ENCODE data around the gene DLGAP1. TPM values are rescaled to one million over a fixed set of nuclear protein-coding genes. Genes with fewer than 3 reads are reported as not detected.

The DLGAP1 gene
- total and polyA plus RNA-seq, 2 experiments from 2014 or later = 0.13 to 0.22 TPM

- no peak overlapping the region for H3K9ac ChIP-seq
- in situ Hi-C loops (cut with MboI) = no loop called here
- no peak overlapping the region for H3K4me2 ChIP-seq (ENCODE audit: unreplicated experiment)
- H2AFZ ChIP-seq = no peak overlapping the region
- H3F3A ChIP-seq (ENCODE audit: insufficient read depth) = no peaks in the 10 kb centered on the region
- H3K36me3 ChIP-seq (ENCODE audit: low read depth) = no peaks in the 10 kb centered on the region
- no peak overlapping the region for H3K27ac ChIP-seq
- no peaks in the 10 kb centered on the region for H4K20me1 ChIP-seq (ENCODE audit: insufficient read depth)
- H3K79me2 ChIP-seq (ENCODE audit: insufficient read depth) = no peaks in the 10 kb centered on the region
- no peaks in the 10 kb centered on the region for H3K4me1 ChIP-seq (ENCODE audit: insufficient read depth)
- H3K9me2 ChIP-seq (ENCODE audit: insufficient read depth) = no peaks in the 10 kb centered on the region
- TF ChIP-seq EZH2 (IDR thresholded peaks at IDR 0.05; ENCODE audit: insufficient read depth, poor library complexity, severe bottlenecking) (no peak), EZH2phosphoT487 (IDR thresholded peaks at IDR 0.05; ENCODE audit: insufficient read depth, low read depth) (no peak)
- H3K27me3 ChIP-seq (replicated peaks; ENCODE audit: insufficient read depth) = no peaks in the 10 kb centered on the region; the same call in 1 of the 2 replicates
- H3K4me3 ChIP-seq = no peak overlapping the region
- peak; percentile 66 for DNase-seq
- H3K9me3 ChIP-seq (ENCODE audit: low read depth) = no peaks in the 10 kb centered on the region
Observed at GRCh38 chr18:4125224-4125623, 329.9 kb downstream of the DLGAP1 start.

DNA sequence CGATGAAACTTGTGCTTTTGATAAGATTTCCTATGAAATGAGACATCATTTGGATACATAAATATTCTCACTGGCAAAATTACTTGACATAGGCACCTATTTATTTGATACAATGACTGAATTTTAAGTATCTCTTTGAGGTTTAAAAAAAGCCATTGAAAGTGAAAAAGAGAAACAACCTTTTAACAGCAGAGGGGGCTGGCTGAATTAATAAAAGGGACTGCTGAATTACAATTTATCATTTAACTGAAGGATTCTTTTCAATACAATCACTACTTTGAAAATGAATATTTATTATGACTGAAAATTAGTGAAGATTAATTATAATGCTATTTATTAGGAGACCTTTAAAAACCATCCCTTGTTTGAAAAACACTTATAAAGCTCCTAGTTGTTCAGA lies 335.3 kb downstream of the DLGAP1 start:
- H3K27ac ChIP-seq = no peak overlapping the region
- H3K9me3 ChIP-seq (ENCODE audit: low read depth) = no peaks in the 10 kb centered on the region
- no peaks in the 10 kb centered on the region for H3K9me2 ChIP-seq (ENCODE audit: insufficient read depth)
- 21 to 28% methylated on average over 1 of the region's 1 CpG for WGBS, 2 experiments (ENCODE audit: low coverage in 1 of 2, low lambda C conversion rate in 2 of 2, missing lambda C conversion rate in 2 of 2)
- in situ Hi-C loops (cut with MboI) = loop anchor here (10.0 kb wide), 1 partner anchor 935 kb away; no protein-coding TSS in a partner anchor
- H4K20me1 ChIP-seq (ENCODE audit: insufficient read depth) = no peaks in the 10 kb centered on the region
- no peak overlapping the region for H3K9ac ChIP-seq
- H3K27me3 ChIP-seq (replicated peaks; ENCODE audit: insufficient read depth) = no peaks in the 10 kb centered on the region
- no peak overlapping the region for H2AFZ ChIP-seq
- DNase-seq = no peak
- no peaks in the 10 kb centered on the region for H3K79me2 ChIP-seq (ENCODE audit: insufficient read depth)
- no peaks in the 10 kb centered on the region for H3K36me3 ChIP-seq (ENCODE audit: low read depth)
- no peaks in the 10 kb centered on the region for H3K4me1 ChIP-seq (ENCODE audit: insufficient read depth)
- no peaks in the 10 kb centered on the region for H3F3A ChIP-seq (ENCODE audit: insufficient read depth)
- TF ChIP-seq EZH2 (IDR thresholded peaks at IDR 0.05; ENCODE audit: insufficient read depth, poor library complexity, severe bottlenecking) = no peak
- TF ChIP-seq EZH2phosphoT487 (IDR thresholded peaks at IDR 0.05; ENCODE audit: insufficient read depth, low read depth) = no peak
- H3K4me2 ChIP-seq (ENCODE audit: unreplicated experiment) = no peak overlapping the region
- H3K4me3 ChIP-seq = no peak overlapping the region

DNA sequence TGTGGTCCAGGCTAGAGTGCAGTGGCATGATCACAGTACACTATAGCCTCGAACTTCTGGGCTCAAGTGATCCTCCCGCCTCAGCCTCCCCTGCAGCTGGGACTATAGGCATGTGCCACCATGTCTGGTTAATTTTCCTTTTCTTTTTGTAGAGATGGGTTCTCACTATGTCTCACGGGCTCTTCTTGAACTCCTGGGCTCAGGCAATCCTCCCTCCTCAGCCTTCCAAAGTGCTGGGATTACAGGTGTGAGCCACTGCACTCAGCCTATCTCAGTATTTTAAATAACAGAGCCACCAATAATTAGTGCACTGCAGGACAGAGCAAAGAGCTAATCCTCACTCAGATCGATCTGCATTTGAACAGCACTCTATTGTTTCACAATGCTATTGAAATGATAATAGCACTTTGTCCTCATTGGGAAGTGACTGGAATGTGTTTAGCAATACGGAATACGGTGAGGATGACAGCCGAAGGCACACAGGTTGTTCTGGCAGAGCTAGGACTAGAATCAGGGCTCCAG lies 335.9 kb downstream of the DLGAP1 start:
- H3K36me3 ChIP-seq (ENCODE audit: low read depth) = no peaks in the 10 kb centered on the region
- H3K9me2 ChIP-seq (ENCODE audit: insufficient read depth) = no peaks in the 10 kb centered on the region
- H4K20me1 ChIP-seq (ENCODE audit: insufficient read depth) = no peaks in the 10 kb centered on the region
- WGBS, 2 experiments (ENCODE audit: low coverage in 1 of 2, low lambda C conversion rate in 2 of 2, missing lambda C conversion rate in 2 of 2) = 13 to 22% methylated on average over 7 of the region's 7 CpGs
- TF ChIP-seq EZH2phosphoT487 (IDR thresholded peaks at IDR 0.05; ENCODE audit: insufficient read depth, low read depth) = no peak
- TF ChIP-seq EZH2 (IDR thresholded peaks at IDR 0.05; ENCODE audit: insufficient read depth, poor library complexity, severe bottlenecking) = no peak
- H3K9me3 ChIP-seq (ENCODE audit: low read depth) = no peaks in the 10 kb centered on the region
- no peaks in the 10 kb centered on the region for H3K4me1 ChIP-seq (ENCODE audit: insufficient read depth)
- DNase-seq = no peak
- no peak overlapping the region for H3K4me2 ChIP-seq (ENCODE audit: unreplicated experiment)
- no peak overlapping the region for H3K9ac ChIP-seq
- in situ Hi-C loops (cut with MboI) = loop anchor here (10.0 kb wide), 1 partner anchor 936 kb away; no protein-coding TSS in a partner anchor
- no peak overlapping the region for H2AFZ ChIP-seq
- no peak overlapping the region for H3K4me3 ChIP-seq
- no peaks in the 10 kb centered on the region for H3K27me3 ChIP-seq (replicated peaks; ENCODE audit: insufficient read depth)
- H3K27ac ChIP-seq = no peak overlapping the region
- H3K79me2 ChIP-seq (ENCODE audit: insufficient read depth) = no peaks in the 10 kb centered on the region
- H3F3A ChIP-seq (ENCODE audit: insufficient read depth) = no peaks in the 10 kb centered on the region

DNA sequence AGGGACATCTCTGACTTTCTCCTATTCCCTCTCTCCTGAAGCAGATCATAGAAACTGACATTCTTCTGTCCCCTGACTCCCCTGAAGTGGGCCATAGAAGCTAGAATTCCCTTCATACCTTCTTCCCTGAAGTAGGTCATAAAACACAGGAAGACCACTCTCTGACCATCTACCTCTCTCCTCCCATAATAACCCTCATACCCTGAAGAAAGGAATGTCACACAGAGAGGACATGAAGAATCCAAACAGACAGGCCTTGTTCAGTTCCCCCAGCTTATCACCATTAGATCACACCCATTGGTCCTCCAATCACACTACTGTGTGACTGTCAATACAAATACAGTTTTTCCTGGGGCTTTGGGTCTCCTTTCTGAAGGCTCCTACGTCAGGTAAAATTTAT lies 347.1 kb downstream of the DLGAP1 start:
- Histone ChIP-seq H2AFZ (no peak overlapping the region), H3K4me2 (ENCODE audit: unreplicated experiment) (no peak overlapping the region), H3K27ac (no peak overlapping the region), H3F3A (ENCODE audit: insufficient read depth) (no peaks in the 10 kb centered on the region), H3K9ac (no peak overlapping the region), H3K36me3 (ENCODE audit: low read depth) (no peaks in the 10 kb centered on the region), H3K79me2 (ENCODE audit: insufficient read depth) (no peaks in the 10 kb centered on the region), H3K4me1 (ENCODE audit: insufficient read depth) (no peaks in the 10 kb centered on the region; the same call in 1 of the 2 replicates), H3K9me2 (ENCODE audit: insufficient read depth) (no peaks in the 10 kb centered on the region), H3K4me3 (no peak overlapping the region), H3K9me3 (ENCODE audit: low read depth) (no peaks in the 10 kb centered on the region), H4K20me1 (ENCODE audit: insufficient read depth) (no peaks in the 10 kb centered on the region), H3K27me3 (replicated peaks; ENCODE audit: insufficient read depth) (peaks cover 4% of the 10 kb centered on the region; the same call in 1 of the 2 replicates)
- in situ Hi-C loops (cut with MboI) = no loop called here
- no peak for DNase-seq
- no peak for TF ChIP-seq EZH2phosphoT487 (IDR thresholded peaks at IDR 0.05; ENCODE audit: insufficient read depth, low read depth)
- TF ChIP-seq EZH2 (IDR thresholded peaks at IDR 0.05; ENCODE audit: insufficient read depth, poor library complexity, severe bottlenecking) = no peak
- 7% methylated on average over 1 of the region's 1 CpG for WGBS, 2 experiments (ENCODE audit: low coverage in 1 of 2, low lambda C conversion rate in 2 of 2, missing lambda C conversion rate in 2 of 2)
